Peyer's patch (tissue), 4 donors: ENCODE results near the gene TAS2R8. TPM values are rescaled to one million over a fixed set of nuclear protein-coding genes. Genes with fewer than 3 reads are reported as not detected.

Experiments
- DNase-seq, 3 donors: peaks; one replicate each; pipeline ENCODE4 v3.0.0-alpha.2; 2017 to 2019
- H3K27ac ChIP-seq, 4 donors: fragments of 200-600 bp; sonication (generic); one replicate each; pipeline ENCODE4 v1.5.1; 2016 to 2019
- H3K27me3 ChIP-seq, 2 donors: fragments of 200-600 bp; sonication (generic); one replicate each; pipeline ENCODE4 v1.5.1; 2019
- H3K36me3 ChIP-seq, 3 donors: fragments of 200-600 bp; sonication (generic); one replicate each; pipeline ENCODE4 v1.5.1; 2016 to 2019
- H3K4me1 ChIP-seq, 4 donors: fragments of 200-600 bp; sonication (generic); one replicate each; pipeline ENCODE4 v1.5.1; 2016 to 2019
- H3K4me3 ChIP-seq, 4 donors: fragments of 200-600 bp; sonication (generic); 1 replicate in 3 of 4; 2 replicates in 1 of 4; pipeline ENCODE4 v1.5.1; 2016 to 2019; ENCODE audit warnings: mild to moderate bottlenecking in 1 of 4
- H3K9me3 ChIP-seq, 4 donors: fragments of 200-600 bp; sonication (generic); one replicate each; pipeline ENCODE4 v1.5.1; 2016 to 2019; ENCODE audit warnings: mild to moderate bottlenecking in 1 of 4
- POLR2A ChIP-seq, 2 donors: fragments of 450-650 bp; IDR thresholded peaks; one replicate each; pipeline ENCODE4 v1.5.1; 2017; ENCODE audit warnings: antibody characterized with exemption in 2 of 2, mild to moderate bottlenecking in 2 of 2, moderate library complexity in 2 of 2
- total RNA-seq, 4 donors: library from RNA; depleted of rRNA; stranded (reverse); fragments of >200 nt; gene quantifications; one replicate each; pipeline ENCODE4 v1.1.0, GENCODE V29; 2016
- TF ChIP-seq, protein P1 (sequence below), 6 experiments: fragments of 450-650 bp in 4 of 6; fragments of 200-600 bp in 2 of 6; sonication (generic) in 1 of 6; IDR thresholded peaks; one replicate each; pipeline ENCODE4 v1.5.1; 2017 to 2019; ENCODE audit warnings: antibody characterized with exemption in 6 of 6, mild to moderate bottlenecking in 3 of 6, moderate library complexity in 1 of 6

Gene TAS2R8
- total RNA-seq, 4 donors from 2014 or later, result not detected

DNA sequence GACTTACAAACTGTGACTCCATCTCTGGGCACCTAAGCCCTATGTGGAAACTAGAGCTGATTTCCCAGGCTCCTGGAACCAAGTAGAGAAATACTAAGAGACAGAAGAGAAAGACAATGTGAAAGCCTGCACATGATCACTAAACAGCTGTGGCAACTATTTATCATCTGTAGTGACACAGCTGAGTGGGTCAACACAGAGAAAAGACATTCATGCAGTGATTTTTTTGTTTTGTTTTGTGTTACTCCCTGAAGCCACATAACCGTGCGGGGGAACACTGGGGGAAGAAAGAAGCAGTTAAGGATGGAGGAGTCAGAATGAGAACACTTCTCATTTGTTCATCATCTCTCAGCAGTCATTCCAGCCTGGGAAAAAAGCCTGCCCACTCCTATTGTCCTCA lies 40.7 kb upstream of the TAS2R8 start:
- H3K4me3 ChIP-seq, result no peak overlapping the region
- no peaks in the 10 kb centered on the region for H3K9me3 ChIP-seq
- no peaks in the 10 kb centered on the region for H3K27me3 ChIP-seq
- no peak for DNase-seq
- no peaks in the 10 kb centered on the region for H3K4me1 ChIP-seq
- TF ChIP-seq, protein P1, sequence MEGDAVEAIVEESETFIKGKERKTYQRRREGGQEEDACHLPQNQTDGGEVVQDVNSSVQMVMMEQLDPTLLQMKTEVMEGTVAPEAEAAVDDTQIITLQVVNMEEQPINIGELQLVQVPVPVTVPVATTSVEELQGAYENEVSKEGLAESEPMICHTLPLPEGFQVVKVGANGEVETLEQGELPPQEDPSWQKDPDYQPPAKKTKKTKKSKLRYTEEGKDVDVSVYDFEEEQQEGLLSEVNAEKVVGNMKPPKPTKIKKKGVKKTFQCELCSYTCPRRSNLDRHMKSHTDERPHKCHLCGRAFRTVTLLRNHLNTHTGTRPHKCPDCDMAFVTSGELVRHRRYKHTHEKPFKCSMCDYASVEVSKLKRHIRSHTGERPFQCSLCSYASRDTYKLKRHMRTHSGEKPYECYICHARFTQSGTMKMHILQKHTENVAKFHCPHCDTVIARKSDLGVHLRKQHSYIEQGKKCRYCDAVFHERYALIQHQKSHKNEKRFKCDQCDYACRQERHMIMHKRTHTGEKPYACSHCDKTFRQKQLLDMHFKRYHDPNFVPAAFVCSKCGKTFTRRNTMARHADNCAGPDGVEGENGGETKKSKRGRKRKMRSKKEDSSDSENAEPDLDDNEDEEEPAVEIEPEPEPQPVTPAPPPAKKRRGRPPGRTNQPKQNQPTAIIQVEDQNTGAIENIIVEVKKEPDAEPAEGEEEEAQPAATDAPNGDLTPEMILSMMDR (IDR thresholded peaks at IDR 0.05), result no peak
- no peak for TF ChIP-seq POLR2A (IDR thresholded peaks at IDR 0.05)
- H3K36me3 ChIP-seq, result no peaks in the 10 kb centered on the region
- no peak overlapping the region for H3K27ac ChIP-seq

DNA sequence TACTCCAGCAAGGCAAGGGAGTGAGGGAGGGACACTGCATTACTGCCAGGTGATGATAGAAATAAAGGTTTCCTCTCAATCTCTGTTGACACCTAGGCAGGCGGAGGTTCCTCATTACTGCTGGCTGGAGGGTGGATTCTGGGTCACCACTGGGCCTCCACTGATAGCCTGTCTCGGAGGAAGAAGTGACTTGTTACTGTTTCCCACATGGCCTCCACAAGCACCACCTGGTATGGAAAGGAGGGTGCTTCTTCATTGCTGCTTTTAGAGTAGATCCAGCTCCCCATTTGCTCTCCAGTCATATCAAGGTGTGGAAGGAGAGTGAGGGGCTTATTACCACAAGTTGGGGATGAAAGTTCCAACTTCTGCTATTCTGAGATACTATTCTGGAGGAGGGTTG lies 35.8 kb upstream of the TAS2R8 start:
- Histone ChIP-seq H3K4me1 (no peaks in the 10 kb centered on the region), H3K27me3 (no peaks in the 10 kb centered on the region), H3K9me3 (no peaks in the 10 kb centered on the region), H3K4me3 (no peak overlapping the region), H3K27ac (no peak overlapping the region), H3K36me3 (no peaks in the 10 kb centered on the region)
- DNase-seq, result no peak
- TF ChIP-seq, protein P1 (IDR thresholded peaks at IDR 0.05), result no peak
- no peak for TF ChIP-seq POLR2A (IDR thresholded peaks at IDR 0.05)

DNA sequence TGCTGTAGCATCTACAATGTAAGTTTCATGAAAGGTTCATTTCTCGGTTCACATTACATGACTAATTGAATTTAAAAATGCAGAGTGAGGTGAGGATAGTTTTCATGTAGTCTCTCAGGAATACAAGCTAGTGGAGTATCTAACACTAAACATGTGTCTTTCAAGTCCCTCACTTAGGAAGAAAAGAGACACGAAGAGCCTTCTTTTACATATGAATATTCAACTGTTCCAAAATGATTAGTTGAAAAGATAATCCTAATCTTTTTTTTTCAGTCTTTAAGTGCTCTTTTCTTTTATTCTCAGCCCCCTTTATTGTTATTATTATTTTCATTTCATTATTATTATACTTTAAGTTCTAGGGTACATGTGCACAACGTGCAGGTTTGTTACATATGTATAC lies 31.4 kb upstream of the TAS2R8 start:
- TF ChIP-seq POLR2A (IDR thresholded peaks at IDR 0.05), result no peak
- TF ChIP-seq, protein P1 (IDR thresholded peaks at IDR 0.05), result no peak
- Histone ChIP-seq H3K4me1 (no peaks in the 10 kb centered on the region), H3K36me3 (no peaks in the 10 kb centered on the region), H3K27ac (no peak overlapping the region), H3K27me3 (no peaks in the 10 kb centered on the region), H3K9me3 (no peaks in the 10 kb centered on the region), H3K4me3 (no peak overlapping the region)
- DNase-seq, result no peak

DNA sequence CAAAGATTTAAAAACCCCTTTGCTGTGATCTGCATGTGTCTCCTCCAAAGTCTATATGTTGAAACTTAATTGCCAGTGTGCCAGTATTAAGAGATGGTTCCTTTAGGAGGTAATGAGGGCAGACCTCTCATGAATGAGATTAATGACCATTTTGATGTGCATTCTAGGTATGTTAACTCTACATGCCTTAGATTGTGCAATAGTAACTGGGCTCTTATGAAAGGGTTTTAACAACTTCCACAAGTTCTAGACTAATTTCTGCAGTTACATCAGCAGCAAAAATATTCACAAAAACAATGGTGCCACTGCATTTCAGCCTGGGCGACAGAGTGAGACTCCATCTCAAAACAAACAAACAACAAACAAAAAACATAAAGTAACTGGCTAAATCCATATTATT lies 22.9 kb upstream of the TAS2R8 start:
- Histone ChIP-seq H3K27me3 (no peaks in the 10 kb centered on the region), H3K9me3 (no peaks in the 10 kb centered on the region), H3K36me3 (no peaks in the 10 kb centered on the region), H3K4me1 (no peaks in the 10 kb centered on the region), H3K4me3 (no peak overlapping the region), H3K27ac (no peak overlapping the region)
- TF ChIP-seq, protein P1 (IDR thresholded peaks at IDR 0.05), result no peak
- DNase-seq, result no peak

DNA sequence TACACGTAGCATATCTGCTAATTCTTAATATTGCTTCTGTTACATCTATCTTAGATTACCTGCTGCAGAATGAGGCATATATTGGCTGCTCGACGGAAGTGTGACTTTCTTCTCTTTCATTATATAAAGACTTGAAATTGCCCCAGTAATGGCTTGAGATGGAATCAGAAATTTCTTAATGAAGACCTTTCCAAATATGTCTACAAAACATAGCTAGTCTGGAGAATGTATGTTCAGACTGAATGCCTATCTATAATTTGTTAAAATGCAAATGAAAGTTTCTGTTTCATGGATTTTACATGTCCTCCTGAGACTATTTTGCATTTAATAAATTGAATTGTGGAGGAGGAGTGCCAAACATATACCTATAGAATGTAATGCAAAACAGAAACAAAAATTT lies 19.2 kb upstream of the TAS2R8 start, which contains the start of gene TAS2R10:
TSS of gene TAS2R10 (minus strand) at position 101 of the 400 bp plus-strand sequence. CDS start at position 12, 89 bp downstream.
- no peaks in the 10 kb centered on the region for H3K36me3 ChIP-seq
- no peaks in the 10 kb centered on the region for H3K9me3 ChIP-seq
- no peak for TF ChIP-seq POLR2A (IDR thresholded peaks at IDR 0.05)
- TF ChIP-seq, protein P1 (IDR thresholded peaks at IDR 0.05), result no peak

DNA sequence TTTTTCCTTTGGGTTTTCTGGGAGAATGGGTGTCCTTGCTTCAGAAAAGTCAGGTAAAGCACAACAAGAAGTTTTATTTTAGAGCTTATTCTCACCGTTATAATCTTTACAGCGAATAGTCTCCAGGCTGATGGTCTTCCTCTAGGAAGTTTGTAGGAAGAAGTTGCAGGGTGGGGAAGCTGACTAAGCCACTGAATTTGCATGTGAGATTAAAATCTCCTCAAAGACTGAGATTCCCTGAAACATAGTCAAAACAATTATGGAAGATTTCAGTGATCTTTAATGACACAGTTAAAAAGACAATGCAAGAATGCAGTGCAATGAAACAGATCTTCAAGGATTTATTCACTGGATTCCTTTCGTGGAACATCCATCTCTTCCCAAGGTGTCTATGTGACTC lies 17.9 kb upstream of the TAS2R8 start:
- Histone ChIP-seq H3K27me3 (no peaks in the 10 kb centered on the region), H3K4me3 (no peak overlapping the region), H3K27ac (no peak overlapping the region), H3K9me3 (no peaks in the 10 kb centered on the region), H3K4me1 (no peaks in the 10 kb centered on the region), H3K36me3 (no peaks in the 10 kb centered on the region)
- TF ChIP-seq, protein P1 (IDR thresholded peaks at IDR 0.05), result no peak
- no peak for TF ChIP-seq POLR2A (IDR thresholded peaks at IDR 0.05)
- no peak for DNase-seq

More for the DNA sequence above, 19.2 kb upstream of the TAS2R8 start, which contains the start of gene TAS2R10:
- Histone ChIP-seq H3K27me3 (no peaks in the 10 kb centered on the region), H3K4me1 (no peaks in the 10 kb centered on the region), H3K4me3 (no peak within 1 kb of the TSS), H3K27ac (no peak within 1 kb of the TSS)
- DNase-seq, result no peak
